HepG2 (cell line): ENCODE data around the gene SCGB1C1. TPM values are rescaled to one million over a fixed set of nuclear protein-coding genes. Genes with fewer than 3 reads are reported as not detected.

ENCODE experiments used
- ARID2 ChIP-seq: sonication (generic); formaldehyde crosslinking; IDR thresholded peaks from 2 replicates; pipeline ENCODE4 v1.8.1; 2022; ENCODE audit warnings: mild to moderate bottlenecking, missing genetic modification reagents, borderline replicate concordance
- CREM ChIP-seq, 2 experiments: sonication (generic) in 1 of 2; formaldehyde crosslinking in 1 of 2; IDR thresholded peaks; 2 replicates each; pipeline versions ENCODE4 v1.4.0 to v1.6.1; 2016 to 2020; ENCODE audit warnings: antibody characterized with exemption in 1 of 2, mild to moderate bottlenecking in 1 of 2, missing genetic modification reagents in 1 of 2
- ETV6 ChIP-seq: sonication (generic); formaldehyde crosslinking; conservative IDR thresholded peaks from 2 replicates; pipeline ENCODE4 v1.4.0; 2020; ENCODE audit warnings: missing genetic modification reagents
- MAF1 ChIP-seq: sonication (generic); formaldehyde crosslinking; IDR thresholded peaks from 2 replicates; pipeline ENCODE4 v1.5.0; 2020; ENCODE audit warnings: missing genetic modification reagents, borderline replicate concordance
- MNT ChIP-seq: fragments of 450-650 bp; IDR thresholded peaks from 2 replicates; pipeline ENCODE4 v1.6.1; 2016
- NCOA2 ChIP-seq: sonication (generic); formaldehyde crosslinking; IDR thresholded peaks from 2 replicates; pipeline ENCODE4 v1.8.0; 2022; ENCODE audit warnings: inconsistent platforms
- ONECUT2 ChIP-seq: sonication (generic); formaldehyde crosslinking; IDR thresholded peaks from 2 replicates; pipeline ENCODE4 v1.4.0; 2020; ENCODE audit warnings: missing genetic modification reagents
- TOE1 ChIP-seq: sonication (generic); formaldehyde crosslinking; IDR thresholded peaks from 2 replicates; pipeline ENCODE4 v1.4.0; 2020; ENCODE audit warnings: mild to moderate bottlenecking, missing genetic modification reagents
- UBTF ChIP-seq: sonication (generic); formaldehyde crosslinking; IDR thresholded peaks from 2 replicates; pipeline ENCODE4 v1.4.0; 2020; ENCODE audit warnings: mild to moderate bottlenecking, missing genetic modification reagents
- ZFP91 ChIP-seq: sonication (generic); formaldehyde crosslinking; IDR thresholded peaks from 2 replicates; pipeline ENCODE4 v1.9.0; 2022; ENCODE audit warnings: missing genetic modification reagents, mild to moderate bottlenecking, borderline replicate concordance
- ZNF18 ChIP-seq: sonication (generic); formaldehyde crosslinking; IDR thresholded peaks from 2 replicates; pipeline ENCODE4 v1.8.0; 2022; ENCODE audit warnings: mild to moderate bottlenecking, missing genetic modification reagents; ENCODE audit not compliant: insufficient replicate concordance
- ZNF260 ChIP-seq: sonication (generic); formaldehyde crosslinking; IDR thresholded peaks from 2 replicates; pipeline ENCODE4 v1.4.0; 2020; ENCODE audit warnings: missing genetic modification reagents, low read depth, mild to moderate bottlenecking, borderline replicate concordance
- ZNF329 ChIP-seq: sonication (generic); formaldehyde crosslinking; IDR thresholded peaks from 2 replicates; pipeline ENCODE4 v1.9.0; 2021; ENCODE audit warnings: low read depth, mild to moderate bottlenecking, missing genetic modification reagents
- ZNF639 ChIP-seq: conservative IDR thresholded peaks from 2 replicates; pipeline ENCODE4 v1.6.1; 2018; ENCODE audit warnings: missing genetic modification reagents
- ZSCAN31 ChIP-seq: sonication (generic); formaldehyde crosslinking; IDR thresholded peaks from 2 replicates; pipeline ENCODE4 v1.5.0; 2020; ENCODE audit warnings: low read depth, mild to moderate bottlenecking, missing genetic modification reagents
- polyA plus RNA-seq, 8 experiments: library from polyadenylated mRNA; depleted of rRNA in 3 of 8; stranded (reverse) in 7 of 8; unstranded in 1 of 8; fragments of >200 nt; fragmentation: Illumina TruSeq in 4 of 8; extraction: Trizol in 4 of 8; gene quantifications; 2 replicates each; pipeline versions ENCODE4 v1.2.1 to v1.2.3, GENCODE V29; 2011 to 2016; ENCODE audit warnings: low read depth in 4 of 8, missing spikeins in 1 of 8, mixed read lengths in 1 of 8; ENCODE audit not compliant: insufficient read depth in 1 of 8
- total RNA-seq, 5 experiments: library from RNA; depleted of rRNA; stranded (reverse); fragments of >200 nt; fragmentation: Illumina TruSeq; extraction: Trizol; gene quantifications; 2 replicates each; pipeline ENCODE4 v1.2.3, GENCODE V29; 2016; ENCODE audit warnings: low read depth in 1 of 5

The SCGB1C1 gene
- total and polyA plus RNA-seq, 2 of the 13 experiments (the other 11 are each of a cell fraction or from before 2014, with no cell fraction given), result not detected

- TF ChIP-seq TOE1 (CRISPR knock-in tag) (no peak), UBTF (CRISPR knock-in tag) (peak; percentile 67), NCOA2 (CRISPR knock-in tag) (no peak; the same call in 1 of the 2 replicates), ETV6 (CRISPR knock-in tag) (peak; percentile 53), ONECUT2 (CRISPR knock-in tag) (no peak), ZFP91 (peak; percentile 55; the same call in 1 of the 2 replicates), CREM (IDR thresholded peaks at IDR 0.05) (peak; percentile 8; the same call in 1 of the 2 replicates), CREM (CRISPR knock-in tag; IDR thresholded peaks at IDR 0.05) (no peak), ZNF639 (CRISPR knock-in tag) (peak; percentile 76; the same call in 1 of the 2 replicates), MAF1 (CRISPR knock-in tag) (no peak), ARID2 (CRISPR knock-in tag) (no peak), MNT (no peak), ZNF260 (CRISPR knock-in tag) (no peak), ZNF18 (CRISPR knock-in tag) (no peak), ZSCAN31 (CRISPR knock-in tag) (no peak), ZNF329 (CRISPR knock-in tag) (no peak)
Measured at GRCh38 chr11:236774-237767, 44.2 kb downstream of the SCGB1C1 start, which contains the start of gene PSMD13 (continued).
